Measurements from ENCODE around the gene SYT17. TPM values are rescaled to one million over a fixed set of nuclear protein-coding genes. Genes with fewer than 3 reads are reported as not detected.

SYT17 gene
- total and polyA plus RNA-seq, 3 donors from 2014 or later, result 0.75 to 3.7 (median 3.1) TPM

Other genes starting within 250 kb of the SYT17 start
- gene SMG1, start 241.8 kb upstream of the SYT17 start, total RNA-seq, result 100 to 1,000 TPM; 113 to 138 TPM
- 32.3 TPM for gene SMG1, start 241.8 kb upstream of the SYT17 start, polyA plus RNA-seq (ENCODE audit: insufficient read depth, low read depth, low replicate concordance)
- gene TMC7, start 184.3 kb upstream of the SYT17 start, total RNA-seq, result 10 to 100 TPM in 1 of 2 donors, 1 to 10 TPM in 1; 9.8 to 14.6 TPM
- gene TMC7, start 184.3 kb upstream of the SYT17 start, polyA plus RNA-seq (ENCODE audit: insufficient read depth, low read depth, low replicate concordance), result 33.0 TPM
- gene COQ7, start 100.6 kb upstream of the SYT17 start, total RNA-seq, result 10 to 100 TPM; 42.0 to 53.6 TPM
- 58.4 TPM for gene COQ7, start 100.6 kb upstream of the SYT17 start, polyA plus RNA-seq (ENCODE audit: insufficient read depth, low read depth, low replicate concordance)
- 10 to 100 TPM; 15.7 to 24.6 TPM for gene ITPRIPL2, start 54.3 kb upstream of the SYT17 start, total RNA-seq
- 8.5 TPM for gene ITPRIPL2, start 54.3 kb upstream of the SYT17 start, polyA plus RNA-seq (ENCODE audit: insufficient read depth, low read depth, low replicate concordance)
- gene CLEC19A, start 117.5 kb downstream of the SYT17 start, total RNA-seq, result not detected
- gene CLEC19A, start 117.5 kb downstream of the SYT17 start, polyA plus RNA-seq (ENCODE audit: insufficient read depth, low read depth, low replicate concordance), result not detected
- 1 to 10 TPM; 4.5 to 7.1 TPM for gene TMC5, start 249.6 kb downstream of the SYT17 start, total RNA-seq
- gene TMC5, start 249.6 kb downstream of the SYT17 start, polyA plus RNA-seq (ENCODE audit: insufficient read depth, low read depth, low replicate concordance), result 27.7 TPM

Measured in testis (tissue), 3 donors.